8988T (cell line): ENCODE data around the gene HOXB5.
A peak's percentile ranks its signal among the peaks of the same experiment; 100 is the strongest.

Experiments
- DNase-seq: peaks from one replicate; pipeline ENCODE4 v3.0.0; 2011

Gene HOXB5

DNA sequence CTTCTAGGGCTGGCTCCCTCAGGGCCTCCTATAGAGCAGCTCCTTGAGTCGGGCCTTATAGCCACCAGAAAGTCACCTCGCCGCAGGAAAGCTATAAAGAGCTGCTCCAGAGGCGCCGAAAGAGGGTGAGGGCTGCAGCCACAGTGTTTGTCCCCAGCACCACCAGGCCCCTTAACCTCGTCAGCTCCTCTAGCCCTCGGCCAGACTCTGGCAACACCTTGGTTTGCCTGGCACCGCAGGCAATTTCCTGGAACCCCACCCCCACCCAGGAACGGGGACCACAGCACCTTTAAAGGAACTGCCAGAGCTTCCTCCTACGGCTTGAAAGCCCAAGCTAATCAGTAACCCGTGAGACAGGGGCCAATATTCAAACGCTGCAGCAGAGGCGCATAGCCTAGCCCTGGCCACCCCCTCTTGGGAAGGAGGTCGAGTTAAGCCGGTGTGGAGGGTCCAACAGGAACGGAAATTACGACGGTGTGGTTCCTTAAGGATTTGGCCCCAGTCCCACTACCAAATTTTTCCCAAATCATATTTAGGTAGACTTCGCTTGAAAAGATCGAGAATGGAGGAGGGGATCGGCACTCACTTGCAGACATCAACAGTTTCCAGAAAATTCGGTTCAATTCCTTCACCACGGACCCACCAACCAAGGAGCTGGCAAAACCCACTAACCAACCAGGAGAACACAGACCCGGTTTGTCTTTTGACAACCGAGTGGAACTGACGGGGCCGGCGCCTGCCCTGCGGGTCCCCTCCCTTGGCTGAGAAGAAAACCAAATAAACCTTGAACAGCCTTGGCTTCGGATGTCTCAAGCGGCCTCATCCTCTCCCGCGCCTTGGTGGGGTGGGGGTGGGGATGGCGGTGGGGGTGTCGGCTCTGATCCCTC is 8.2 kb upstream of the HOXB5 start:
- DNase-seq: no peak

DNA sequence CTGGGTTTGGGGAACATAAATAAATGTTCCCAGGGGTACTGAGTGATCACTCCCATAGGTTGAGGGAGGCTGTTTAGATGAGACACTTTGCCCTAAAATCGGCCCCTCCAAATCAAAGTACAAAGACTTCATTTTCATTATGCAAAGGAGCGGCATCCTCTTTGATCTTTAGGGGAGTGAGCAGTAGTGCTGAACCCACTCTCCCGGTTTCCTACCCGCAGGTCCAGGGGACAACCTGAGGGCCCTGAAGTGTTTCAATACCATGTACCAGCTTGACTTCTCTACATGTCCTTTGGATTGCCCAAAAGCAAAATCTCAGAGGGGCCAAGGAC is 7.6 kb upstream of the HOXB5 start:
- no peak for DNase-seq

DNA sequence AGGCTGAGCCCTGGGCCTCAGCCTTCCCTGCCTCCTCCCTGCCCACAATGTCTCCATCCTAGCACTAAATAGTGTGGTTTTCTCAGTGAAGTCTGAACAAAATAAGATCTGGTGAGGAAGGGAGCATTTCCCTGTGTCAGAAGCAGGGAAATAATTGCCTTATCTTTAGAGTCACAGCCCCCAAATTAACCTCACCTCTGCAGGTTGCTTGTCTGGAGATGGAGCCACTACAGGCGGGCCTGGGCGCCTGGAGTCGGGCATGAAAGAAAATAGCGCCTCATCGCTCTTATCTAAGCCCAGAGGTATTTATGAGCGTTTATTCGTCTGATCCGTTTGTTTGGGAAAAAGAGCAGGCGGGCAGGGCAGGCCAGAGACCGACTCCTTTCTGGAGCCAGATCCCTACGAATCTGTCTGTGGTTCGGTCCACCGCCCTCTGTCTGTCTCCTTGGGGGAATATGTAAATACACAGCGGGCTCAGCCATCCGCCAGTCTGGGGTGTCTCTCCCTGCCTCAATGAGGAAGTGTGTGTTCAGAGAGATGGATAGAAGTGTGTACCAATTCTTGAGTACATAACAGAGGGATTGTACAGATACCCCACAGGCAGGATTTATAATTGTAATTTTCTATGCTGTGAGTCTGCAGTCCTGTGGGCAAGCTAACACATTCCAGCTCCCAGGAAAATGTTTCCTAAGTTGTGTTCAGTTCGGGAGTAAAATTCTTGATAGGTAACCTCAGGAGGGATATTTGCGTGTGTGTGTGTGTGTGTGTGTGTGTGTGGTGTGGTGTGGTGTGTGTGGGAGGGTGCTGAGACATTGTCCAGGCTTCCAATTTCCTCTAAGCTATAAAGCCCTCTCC is 6.9 kb upstream of the HOXB5 start:
- no peak for DNase-seq

DNA sequence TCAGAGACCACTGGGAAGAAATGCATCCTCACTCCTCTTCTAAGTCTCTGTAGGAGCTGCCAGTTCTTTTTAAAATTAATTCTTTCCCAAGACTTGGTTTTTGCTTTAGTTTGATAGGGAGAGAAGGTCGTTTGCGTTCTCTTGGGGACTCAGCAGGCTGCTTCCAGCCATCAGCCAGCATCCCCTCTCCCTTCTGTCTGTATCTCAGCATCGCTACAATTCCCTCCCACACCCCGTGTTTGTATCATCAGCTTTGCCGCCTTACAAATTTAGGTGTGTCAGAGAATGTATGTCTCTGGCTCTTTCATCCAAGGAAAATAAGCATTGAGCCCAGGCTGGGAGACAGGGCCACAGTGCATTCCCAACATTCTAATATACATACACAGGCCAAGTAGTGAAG is 5.8 kb upstream of the HOXB5 start:
- no peak for DNase-seq

DNA sequence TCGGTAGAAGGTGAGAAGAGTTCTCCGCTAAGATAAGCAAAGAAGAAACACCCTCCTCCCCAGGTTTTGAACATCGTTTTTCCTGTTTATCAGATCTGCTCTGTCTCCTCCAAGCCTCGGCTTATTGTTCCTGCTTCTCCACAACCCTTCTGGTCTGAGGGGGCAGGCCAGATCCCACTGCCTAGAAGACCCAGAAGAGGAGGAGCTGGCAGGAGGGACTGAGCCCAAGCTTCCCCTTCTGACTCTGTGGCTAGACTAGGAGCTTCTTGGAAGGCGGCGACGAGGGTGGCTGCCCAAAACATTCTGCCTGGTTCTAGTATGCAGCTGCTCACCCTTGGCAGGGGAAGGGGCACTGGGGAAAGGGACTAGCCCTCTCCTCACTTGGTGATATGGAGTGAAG is 5.2 kb upstream of the HOXB5 start:
- DNase-seq: no peak

DNA sequence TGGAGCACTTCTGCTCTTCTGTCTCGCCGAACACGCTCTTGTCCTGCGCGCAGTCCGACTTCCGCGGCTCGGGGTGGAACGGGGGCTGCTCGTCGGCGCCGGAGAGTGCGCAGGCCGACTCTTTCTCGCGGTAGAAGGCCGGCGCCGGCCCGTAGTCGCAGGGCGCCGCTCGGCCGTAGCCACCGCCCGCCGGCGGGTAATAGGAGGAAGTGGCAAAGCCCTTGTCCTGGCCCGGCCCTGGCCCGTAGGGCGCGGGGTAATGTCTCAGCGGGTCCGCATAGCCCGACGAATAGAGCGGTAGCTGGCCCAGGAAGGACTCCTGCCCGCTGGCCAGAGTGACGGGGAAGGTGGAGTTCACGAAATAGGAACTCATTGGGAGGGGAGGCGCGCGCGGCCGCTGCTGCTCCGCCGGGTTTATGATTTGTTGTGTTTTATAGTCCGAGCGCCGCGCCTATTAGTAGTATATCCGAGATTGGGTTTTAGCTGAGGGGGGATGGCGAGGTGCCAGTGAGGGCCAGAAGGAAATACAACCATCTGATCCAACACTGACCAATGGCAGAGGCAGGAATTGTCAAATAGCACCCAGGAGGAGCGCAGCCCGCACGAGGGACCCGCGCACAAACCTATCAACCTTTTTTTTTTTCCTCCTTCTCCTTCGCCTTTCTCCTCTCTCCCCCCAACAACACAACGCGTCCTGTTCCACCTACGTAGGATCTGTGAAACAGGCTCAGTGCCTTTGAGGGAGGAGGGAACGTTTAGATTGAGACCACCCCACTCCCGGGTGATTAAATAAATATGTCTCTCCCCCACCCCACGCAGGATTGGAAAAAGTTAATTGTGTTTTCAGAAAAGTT is 4.4 kb upstream of the HOXB5 start:
- DNase-seq: peak; percentile 88

DNA sequence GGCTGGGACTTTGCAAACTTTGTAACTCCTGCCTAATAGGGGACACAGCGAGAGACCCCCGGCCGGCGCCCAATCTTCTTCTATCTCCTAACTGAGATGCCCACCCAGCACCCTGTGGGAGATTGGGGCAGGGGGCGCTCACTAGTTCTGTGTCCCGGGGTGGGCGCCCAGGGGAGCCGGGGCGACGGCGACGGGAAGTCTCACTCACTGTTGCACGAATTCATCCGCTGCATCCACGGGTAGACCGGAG is 3.9 kb upstream of the HOXB5 start:
- DNase-seq: no peak

DNA sequence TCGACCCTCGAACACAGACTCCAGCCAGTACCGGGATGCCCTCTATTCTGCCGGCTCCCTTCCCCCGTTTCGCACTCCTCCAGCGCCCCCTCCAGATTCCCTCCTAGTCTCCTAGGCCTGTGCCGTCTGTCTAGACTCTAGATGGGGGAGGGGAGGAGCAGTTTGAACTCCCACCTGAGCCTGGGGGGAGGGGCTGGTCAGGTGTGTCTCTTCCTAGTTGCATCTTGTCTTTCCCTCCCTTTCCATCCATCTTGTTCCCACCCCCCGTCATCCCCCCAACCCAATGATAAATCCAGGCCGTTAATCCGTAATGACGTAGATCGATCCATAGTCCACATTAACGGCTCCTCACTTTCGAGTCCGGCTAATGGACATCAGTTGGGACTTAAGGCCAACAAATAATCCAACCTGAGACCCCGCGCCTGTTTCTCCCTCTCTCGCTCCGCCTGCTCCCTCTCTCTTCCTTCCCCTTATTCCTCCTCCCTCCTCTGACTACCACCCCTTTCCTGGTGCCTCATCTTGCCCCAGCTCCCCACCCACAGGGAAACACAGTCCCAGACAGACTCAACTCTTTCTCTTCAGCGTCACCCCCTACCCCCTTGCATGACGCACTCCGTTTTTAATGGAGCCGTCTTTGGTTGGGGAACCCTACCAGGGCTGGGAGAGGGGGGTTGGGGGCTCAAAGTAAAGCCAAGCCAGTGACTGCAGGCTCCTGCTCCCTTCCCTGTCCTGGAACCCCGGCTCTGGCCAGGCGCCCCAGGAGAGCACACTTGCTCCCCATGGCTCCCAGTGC is 3.4 kb upstream of the HOXB5 start:
- DNase-seq: no peak

DNA sequence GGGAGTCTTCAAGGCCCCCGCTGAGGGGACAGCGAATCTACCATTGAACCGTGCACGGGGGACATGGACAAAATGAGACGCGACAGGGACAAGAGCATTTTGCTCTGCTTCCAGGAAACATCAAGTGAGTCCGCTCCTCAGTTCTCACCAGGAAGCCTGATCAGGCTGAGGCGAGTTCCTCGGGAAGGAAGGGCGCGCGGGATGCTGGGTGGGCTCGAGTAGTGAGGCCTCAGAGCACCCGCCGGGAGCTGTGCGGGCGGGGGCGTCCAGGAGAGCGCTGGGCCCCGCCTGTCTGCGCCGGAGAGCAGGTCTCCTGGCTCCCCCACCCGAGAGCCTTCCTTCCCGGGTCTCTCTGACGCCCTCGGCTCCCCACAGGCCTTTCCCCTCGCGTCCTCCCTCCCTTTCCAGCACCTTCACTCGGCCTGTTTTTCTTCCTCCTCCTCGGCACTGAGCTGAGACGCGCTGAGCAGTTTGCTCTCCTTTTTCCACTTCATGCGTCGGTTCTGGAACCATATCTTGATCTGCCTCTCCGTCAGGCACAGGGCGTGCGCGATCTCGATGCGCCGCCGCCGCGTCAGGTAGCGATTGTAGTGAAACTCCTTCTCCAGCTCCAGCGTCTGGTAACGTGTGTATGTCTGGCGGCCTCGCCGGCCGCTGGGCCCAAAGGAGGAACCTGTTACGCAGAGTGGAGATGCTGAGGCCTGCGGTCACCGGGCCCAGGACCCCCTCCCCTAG is 2.6 kb upstream of the HOXB5 start:
- no peak for DNase-seq

DNA sequence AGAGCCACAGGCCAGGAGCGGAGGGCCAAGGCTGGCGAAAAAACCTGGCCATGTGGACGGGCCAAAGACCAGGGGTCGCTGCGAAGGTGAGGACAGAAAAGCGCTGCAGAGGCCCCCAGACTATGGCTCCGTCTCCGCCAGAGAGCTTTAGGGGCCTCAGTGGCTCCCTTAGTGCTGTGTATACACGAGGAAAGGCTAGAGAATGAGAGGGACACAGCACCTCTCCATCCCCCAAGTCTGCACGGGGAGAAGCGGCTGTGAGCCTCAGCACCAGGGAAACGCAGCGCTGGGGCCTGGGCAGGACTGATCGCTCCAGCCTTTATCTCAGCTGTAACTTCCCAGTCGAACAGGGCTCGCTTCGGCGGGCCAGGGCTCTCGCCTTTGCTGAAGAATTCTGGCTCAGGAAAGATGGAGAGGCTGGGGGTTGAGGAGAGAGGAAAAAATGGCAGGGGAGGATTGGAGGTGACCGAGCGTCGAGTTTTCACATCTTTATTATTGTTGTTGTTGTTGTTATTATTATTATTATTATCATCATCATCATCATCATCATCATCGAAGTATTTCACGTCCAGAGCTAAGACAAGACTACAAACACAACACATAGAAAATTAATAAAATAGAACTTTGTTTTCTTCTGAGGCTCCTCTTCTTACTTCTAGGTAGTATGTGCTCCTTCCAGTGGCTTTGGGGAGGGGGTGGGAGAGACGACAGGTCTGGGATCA is 1.9 kb upstream of the HOXB5 start:
- no peak for DNase-seq

DNA sequence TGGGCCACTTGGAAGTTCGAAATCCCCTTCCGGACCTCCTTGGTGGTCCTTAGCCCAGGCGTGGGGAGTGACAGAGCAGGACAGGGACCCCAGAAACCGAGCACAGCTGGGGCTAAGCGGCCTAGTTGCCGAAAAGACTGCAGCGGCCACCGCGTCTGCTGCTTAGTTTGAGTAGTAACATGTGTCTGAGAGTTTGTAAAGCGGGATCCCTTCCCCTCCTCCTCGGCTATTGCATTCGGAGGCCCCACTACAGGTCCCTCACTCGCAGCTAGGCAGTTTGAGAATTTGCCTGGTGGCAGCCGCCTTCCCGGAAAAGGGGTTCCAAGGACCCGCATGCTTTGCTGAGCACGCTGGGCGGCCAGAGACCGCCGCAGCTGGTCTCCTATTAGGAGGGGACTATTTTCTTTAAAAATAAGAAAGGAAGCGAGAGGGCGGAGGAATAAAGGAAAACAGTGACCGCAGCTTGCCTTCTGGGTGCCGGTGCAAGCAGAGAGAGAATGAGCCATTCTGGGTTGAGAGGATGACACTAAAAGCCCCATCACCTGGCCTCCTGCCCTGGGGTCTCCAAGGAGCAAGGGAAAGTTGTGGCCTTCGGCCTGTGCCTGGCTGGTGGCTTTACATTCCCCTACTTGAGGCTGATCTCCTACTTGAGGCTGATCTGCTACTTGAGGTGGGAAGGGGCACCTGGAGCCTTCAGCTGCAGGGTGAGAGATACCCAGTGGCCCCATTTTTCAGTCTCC is 1.1 kb upstream of the HOXB5 start:
- DNase-seq: no peak

DNA sequence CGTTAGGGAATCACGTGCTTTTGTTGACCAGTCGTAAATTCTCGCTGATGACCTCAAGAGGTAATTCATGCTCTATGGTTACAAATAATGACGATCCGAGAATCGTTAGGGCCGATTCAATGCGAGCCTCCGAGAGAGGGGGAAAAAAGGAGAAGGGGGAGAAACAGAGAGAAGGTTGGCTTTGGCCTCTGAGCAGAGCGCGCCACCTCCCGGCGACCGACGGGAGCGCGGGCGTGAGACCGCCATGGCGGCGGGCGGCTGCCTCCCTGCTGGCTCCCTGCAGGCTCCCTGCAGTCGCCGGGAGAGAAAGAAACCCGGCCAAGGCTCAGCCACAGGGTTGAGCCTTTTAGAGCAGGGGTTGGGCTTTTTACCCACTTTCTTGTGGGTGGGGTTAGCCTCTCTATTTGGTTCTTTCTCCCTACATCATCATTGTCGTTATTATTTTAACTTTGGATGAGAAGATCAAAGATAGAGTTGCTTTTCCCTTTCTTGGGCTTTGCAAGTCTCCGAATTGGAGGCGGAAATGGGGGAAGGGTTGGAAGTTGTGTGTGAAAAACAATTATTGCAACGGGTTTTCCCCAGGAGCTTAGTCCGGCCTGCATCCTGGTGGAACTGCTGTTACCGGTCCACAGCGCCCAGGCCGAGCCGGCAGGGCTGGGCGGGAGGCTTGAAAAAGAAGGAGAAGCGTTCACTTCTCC is 410 bp upstream of the HOXB5 start:
- DNase-seq: peak; percentile 100

DNA sequence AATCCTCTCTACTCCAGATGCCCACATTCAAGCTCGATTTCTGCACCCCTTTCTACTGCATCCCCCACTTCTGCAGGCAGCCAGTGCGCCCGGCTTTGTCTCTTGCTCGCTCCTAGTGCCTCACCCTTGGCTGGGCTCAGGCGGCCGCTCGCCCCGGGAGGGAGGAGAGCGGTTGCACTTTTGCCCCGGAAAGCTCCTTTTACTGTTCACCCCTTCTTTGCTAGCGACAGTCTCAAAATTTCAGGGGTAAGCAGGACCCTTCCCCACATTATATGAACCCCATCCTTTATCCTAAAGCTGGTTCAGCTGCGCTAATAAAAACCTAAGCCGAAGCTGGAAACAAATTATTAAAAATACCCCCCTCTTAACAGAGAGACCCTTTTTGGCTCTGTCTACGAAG is 1.0 kb downstream of the HOXB5 start:
- DNase-seq: no peak

DNA sequence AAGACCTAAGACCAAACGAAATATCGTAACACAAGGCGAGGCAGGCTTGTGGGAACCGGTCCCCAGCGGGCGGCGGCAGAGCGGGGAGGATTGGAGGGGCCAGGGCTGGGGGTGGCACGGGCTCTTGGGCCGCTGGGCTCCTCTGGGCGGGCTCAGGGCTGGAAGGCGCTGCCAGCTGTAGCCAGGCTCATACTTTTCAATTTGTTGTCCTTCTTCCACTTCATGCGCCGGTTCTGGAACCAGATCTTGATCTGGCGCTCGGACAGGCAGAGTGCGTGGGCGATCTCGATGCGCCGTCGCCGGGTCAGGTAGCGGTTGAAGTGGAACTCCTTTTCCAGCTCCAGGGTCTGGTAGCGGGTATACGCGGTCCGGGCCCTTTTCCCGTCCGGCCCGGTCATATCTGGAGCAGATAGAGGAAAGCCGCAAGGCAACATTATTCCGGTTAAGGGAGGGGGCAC is 1.5 kb downstream of the HOXB5 start:
- no peak for DNase-seq

DNA sequence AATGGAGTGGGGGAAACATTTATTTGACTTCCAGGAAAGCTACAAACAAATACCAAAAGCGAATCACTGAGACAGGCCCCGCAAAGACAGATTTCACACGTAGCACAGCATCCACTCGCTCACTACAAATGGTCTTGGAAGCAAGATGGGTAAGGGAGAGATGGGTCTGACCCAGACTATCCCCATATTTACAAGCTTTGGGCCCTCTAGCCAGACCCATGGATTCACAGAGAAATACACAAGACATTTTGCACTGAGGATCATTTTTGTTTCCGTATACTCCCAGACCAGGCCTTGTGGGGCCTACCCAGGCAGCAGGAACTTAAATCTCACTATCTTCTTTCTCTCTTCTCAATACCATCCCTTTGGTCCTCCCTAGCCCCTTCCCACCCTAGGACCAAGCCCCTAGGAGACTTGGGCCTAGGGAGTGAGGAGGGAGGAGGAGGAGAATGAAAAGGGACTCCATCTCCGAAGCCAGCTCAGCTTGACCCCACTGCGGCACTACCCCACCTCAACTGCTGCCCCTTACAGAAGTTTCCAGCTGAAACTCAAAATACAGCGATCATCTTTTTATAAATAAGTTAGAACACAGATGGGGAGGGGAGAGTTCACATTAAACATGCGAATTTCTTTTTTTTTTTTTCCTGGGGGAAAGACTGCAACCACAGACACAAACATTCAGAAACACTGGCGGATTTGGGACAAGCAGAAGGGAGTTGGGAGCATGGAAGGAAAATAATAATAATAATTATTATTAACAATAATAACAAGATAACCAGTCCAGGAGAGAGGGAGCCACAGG is 2.1 kb downstream of the HOXB5 start:
- DNase-seq: no peak

DNA sequence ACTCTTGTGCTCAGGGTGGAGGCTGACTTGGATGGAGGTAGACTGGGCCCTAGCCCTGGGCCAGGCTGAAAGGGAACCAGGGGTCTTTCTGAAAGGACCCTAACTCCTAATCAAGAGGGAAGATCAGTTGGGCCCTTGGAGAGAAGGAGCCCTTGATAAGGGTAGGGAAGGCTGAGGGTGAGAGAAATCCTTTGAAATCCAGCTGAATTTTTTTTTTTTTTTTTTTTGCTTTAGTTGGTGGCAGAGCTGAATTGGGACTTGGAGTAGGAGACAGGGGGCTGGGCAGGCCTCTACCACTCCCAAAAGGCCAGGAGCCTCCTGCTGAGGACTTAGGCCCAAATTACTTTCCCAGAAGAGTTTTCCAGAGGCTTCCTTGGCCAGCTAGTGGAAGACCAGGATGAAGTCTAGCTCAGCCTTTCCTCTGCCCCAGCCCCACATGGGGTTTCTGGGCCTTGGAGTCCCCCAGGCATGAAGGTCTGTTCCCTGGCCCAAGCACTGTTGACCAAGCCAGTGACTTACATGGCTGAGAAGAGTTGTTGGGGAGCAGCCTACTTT is 2.9 kb downstream of the HOXB5 start:
- no peak for DNase-seq

DNA sequence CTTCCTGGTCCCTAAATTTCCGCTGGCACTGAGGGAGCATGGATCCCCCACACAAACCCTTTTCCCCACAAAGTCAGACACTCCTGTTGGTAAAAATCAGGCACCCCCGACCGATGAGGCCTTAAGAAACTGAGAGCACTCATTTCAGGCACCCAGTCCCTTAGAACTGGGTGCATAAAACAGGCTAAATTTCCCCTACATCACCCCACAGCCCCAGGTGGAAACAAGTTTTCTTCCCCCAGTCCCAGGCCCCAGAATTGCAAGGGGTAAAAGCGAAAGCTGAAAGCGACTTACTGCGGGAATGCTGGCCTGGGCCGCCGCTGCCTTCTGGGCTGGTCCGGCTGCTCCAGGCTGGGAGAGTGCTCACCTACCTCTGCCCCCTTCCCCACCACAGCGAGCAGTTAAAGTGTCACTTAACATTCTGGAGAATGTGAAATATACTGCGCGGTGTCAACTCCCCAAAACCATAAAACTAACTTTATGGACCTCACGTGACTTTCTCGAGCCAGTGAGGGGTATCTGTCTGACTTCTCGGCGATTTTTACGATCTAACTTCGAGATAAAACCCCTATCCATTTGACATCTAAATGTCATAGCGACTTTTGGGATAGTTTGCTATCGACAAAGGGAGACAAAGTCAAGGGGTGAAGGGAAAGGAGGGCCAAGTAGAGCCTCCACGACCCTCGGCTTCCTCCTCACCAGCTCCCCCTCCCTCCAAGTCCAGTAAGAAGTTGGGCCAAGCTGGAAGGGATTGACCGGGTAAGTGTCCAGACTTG is 3.6 kb downstream of the HOXB5 start, which contains the start of gene HOXB3:
Gene HOXB3 (minus strand): TSS at position 411 of the 776 bp plus-strand sequence. CDS start 37,767 bp downstream, outside the sequence.
- no peak for DNase-seq
